Measurements from ENCODE around the gene SERP2. TPM values are rescaled to one million over a fixed set of nuclear protein-coding genes. Genes with fewer than 3 reads are reported as not detected.
A peak's percentile ranks its signal among the peaks of the same experiment; 100 is the strongest.

SERP2 gene
- total and polyA plus RNA-seq, 2 of the 8 experiments (the other 6 are each of a cell fraction or from before 2014, with no cell fraction given) = 2.0 to 2.3 TPM

DNA sequence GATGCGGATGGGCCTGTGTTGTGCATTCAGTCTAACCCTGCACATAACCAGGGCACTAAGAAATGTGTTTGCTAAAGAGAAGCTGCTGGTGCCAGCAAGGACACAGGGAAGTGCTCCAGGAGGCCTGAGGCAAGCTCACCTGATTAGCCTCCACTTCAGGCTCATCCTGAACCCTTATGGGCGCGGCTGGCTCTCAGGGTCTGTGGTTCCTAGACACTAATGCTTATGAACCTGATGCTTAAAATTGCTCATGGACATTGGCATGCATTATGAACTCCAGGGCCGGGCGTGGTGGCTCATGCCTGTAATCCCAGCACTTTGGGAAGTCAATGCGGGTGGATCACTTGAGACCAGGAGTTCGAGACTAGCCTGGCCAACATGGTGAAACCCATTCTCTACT lies 34.3 kb downstream of the SERP2 start:
- no peak overlapping the region for H4K8ac ChIP-seq (ENCODE audit: extremely low read depth, insufficient read depth, low read length)
- 90% methylated on average over 7 of the region's 7 CpGs; no CpG with 5 or more reads in 1 of the 2 experiments for WGBS, 2 experiments (ENCODE audit: extremely low coverage in 1 of 2, insufficient coverage in 1 of 2, insufficient read length in 1 of 2, insufficient replicate concordance in 2 of 2, low coverage in 1 of 2, low lambda C conversion rate in 2 of 2, missing lambda C conversion rate in 1 of 2)
- H3K9me3 ChIP-seq (ENCODE audit: insufficient read depth in 2 of 2, low read depth in 1 of 2, low read length in 1 of 2) = no peaks in the 10 kb centered on the region
- H3K18ac ChIP-seq (ENCODE audit: extremely low read depth, low read length) = peak overlapping the region; percentile 41; the same call in 1 of the 2 replicates
- no peak overlapping the region for H3K4me2 ChIP-seq (ENCODE audit: insufficient read depth in 1 of 2, low read depth in 2 of 2, low read length in 2 of 2)
- no peak overlapping the region for H2AFZ ChIP-seq (ENCODE audit: low read length)
- peaks cover 16 to 42% (median 31%) of the 10 kb centered on the region in 4 experiments for H3K4me1 ChIP-seq (replicated peaks in 1 of 4; ENCODE audit: control insufficient read depth in 3 of 4, insufficient read depth in 4 of 4, low read length in 3 of 4)
- 0 out of 2 replicates have a peak overlapping the region, but pooled peaks have one; percentile 72 for H2BK15ac ChIP-seq (ENCODE audit: low read length)
- no peaks in the 10 kb centered on the region for H4K20me1 ChIP-seq (replicated peaks in 1 of 2; ENCODE audit: control insufficient read depth in 1 of 2, insufficient read depth in 2 of 2, low read length in 2 of 2)
- H3K79me1 ChIP-seq (ENCODE audit: low read depth, low read length) = no peaks in the 10 kb centered on the region
- no peak overlapping the region for H4K5ac ChIP-seq (ENCODE audit: insufficient read length, low read depth, low read length)
- no peaks in the 10 kb centered on the region for H3K27me3 ChIP-seq (replicated peaks in 1 of 4; ENCODE audit: control insufficient read depth in 3 of 4, extremely low read depth in 1 of 4, insufficient read depth in 3 of 4, low read length in 3 of 4)
- no peak overlapping the region for H3K14ac ChIP-seq (ENCODE audit: insufficient read length)
- H2BK20ac ChIP-seq (ENCODE audit: low read length) = peak overlapping the region; percentile 80; the same call in 1 of the 2 replicates
- H3K36me3 ChIP-seq (ENCODE audit: control insufficient read depth in 2 of 4, insufficient read depth in 4 of 4, low read length in 3 of 4) = no peaks in the 10 kb centered on the region
- peak overlapping the region; percentile 63; the same call in 1 of the 2 replicates for H2BK5ac ChIP-seq (ENCODE audit: low read depth, low read length)
- peak overlapping the region; percentile 56 for H4K91ac ChIP-seq (replicated peaks; ENCODE audit: insufficient read length, low read length)
- H3K4ac ChIP-seq (replicated peaks; ENCODE audit: insufficient read length, low read depth, low read length) = peak overlapping the region; percentile 29
- no peak overlapping the region for H3K27ac ChIP-seq (ENCODE audit: low read depth, low read length)
- H2BK120ac ChIP-seq (replicated peaks; ENCODE audit: low read depth, low read length) = no peak overlapping the region
- H2AK5ac ChIP-seq (ENCODE audit: low read depth, low read length) = peak overlapping the region; percentile 79; the same call in 1 of the 2 replicates
- ChIA-PET CTCF (ENCODE audit: partially characterized antibody) (interaction anchor here (0.7 to 1.5 kb wide), 7 partner anchors 8 to 356 kb away, joined by 3 to 4 read pairs (median 3); no protein-coding TSS in a partner anchor), POLR2A (ENCODE audit: partially characterized antibody) (interaction anchor here (0.6 to 11.1 kb wide), 5 partner anchors 8 to 96 kb away, joined by 3 to 125 read pairs (median 4); no protein-coding TSS in a partner anchor)
- no peaks in the 10 kb centered on the region; the same call in 1 of the 2 replicates for H3K23me2 ChIP-seq (ENCODE audit: low read depth, low read length)
- no peak overlapping the region for H3K23ac ChIP-seq (ENCODE audit: insufficient read length)
- DNase-seq (ENCODE audit: low read depth in 1 of 2, low spot score in 2 of 2) (no peak), FAIRE-seq (no peak)
- H3K56ac ChIP-seq (replicated peaks; ENCODE audit: insufficient read length, low read depth, low read length) = no peak overlapping the region
- no peaks in the 10 kb centered on the region for H3K79me2 ChIP-seq (ENCODE audit: control insufficient read depth in 1 of 2, insufficient read depth in 2 of 2, low read length in 2 of 2)
- no peak overlapping the region for H3K4me3 ChIP-seq (ENCODE audit: extremely low read depth in 1 of 4, insufficient read depth in 2 of 4, low read depth in 3 of 4, low read length in 4 of 4)
- H3K9ac ChIP-seq (replicated peaks in 1 of 4; ENCODE audit: extremely low read depth in 1 of 4, low read depth in 3 of 4, low read length in 3 of 4) = no peak overlapping the region
- peak overlapping the region; percentile 89; the same call in 1 of the 2 replicates for H2BK12ac ChIP-seq (ENCODE audit: low read depth, low read length)
- TF ChIP-seq PHF8 (conservative IDR thresholded peaks at IDR 0.05; ENCODE audit: low read depth, low read length) (no peak), NANOG (IDR thresholded peaks at IDR 0.05; ENCODE audit: insufficient read depth, low read depth, low read length, poor library complexity, severe bottlenecking) (no peak), E2F6 (IDR thresholded peaks at IDR 0.05) (no peak), EP300 (IDR thresholded peaks at IDR 0.05; ENCODE audit: borderline replicate concordance in 1 of 2, low read depth in 2 of 2, low read length in 2 of 2) (no peak), GTF2F1 (IDR thresholded peaks at IDR 0.05; ENCODE audit: borderline replicate concordance, low read depth, low read length) (no peak), HDAC2 (IDR thresholded peaks at IDR 0.05; ENCODE audit: borderline replicate concordance in 1 of 2, low read depth in 2 of 2, low read length in 2 of 2) (no peak), CEBPB (IDR thresholded peaks at IDR 0.05; ENCODE audit: low read depth, low read length) (no peak), KDM4A (IDR thresholded peaks at IDR 0.05; ENCODE audit: low read depth, low read length, severe bottlenecking) (no peak), CBX8 (IDR thresholded peaks at IDR 0.05; ENCODE audit: borderline replicate concordance, low read depth, low read length) (no peak), JUN (IDR thresholded peaks at IDR 0.05; ENCODE audit: low read depth, low read length) (no peak), RNF2 (IDR thresholded peaks at IDR 0.05; ENCODE audit: borderline replicate concordance, low read depth, low read length, missing control alignments, poor library complexity, severe bottlenecking) (no peak)
